Activated CD8-positive, alpha-beta memory T cell treated with anti-CD3 and anti-CD28 coated beads for 4 hours (primary cell): ENCODE data around the gene TM9SF3.
"Not testable (repeated sequence)": the region's sequence is repeated elsewhere in the genome, so short reads cannot be mapped to it uniquely, and the experiment has no call there.

Source experiments
- DNase-seq, 2 donors: peaks; one replicate each; pipeline ENCODE4 v3.0.0-alpha.2; 2020; ENCODE audit warnings: low read depth in 2 of 2

The TM9SF3 gene

GRCh38 chr10:96600337-96600736 lies 13.5 kb upstream of the TM9SF3 start:
- DNase-seq: no peak

GRCh38 chr10:96598846-96599245 lies 12.0 kb upstream of the TM9SF3 start:
- DNase-seq: no peak

GRCh38 chr10:96596422-96597407 lies 9.9 kb upstream of the TM9SF3 start:
- no peak for DNase-seq

DNA sequence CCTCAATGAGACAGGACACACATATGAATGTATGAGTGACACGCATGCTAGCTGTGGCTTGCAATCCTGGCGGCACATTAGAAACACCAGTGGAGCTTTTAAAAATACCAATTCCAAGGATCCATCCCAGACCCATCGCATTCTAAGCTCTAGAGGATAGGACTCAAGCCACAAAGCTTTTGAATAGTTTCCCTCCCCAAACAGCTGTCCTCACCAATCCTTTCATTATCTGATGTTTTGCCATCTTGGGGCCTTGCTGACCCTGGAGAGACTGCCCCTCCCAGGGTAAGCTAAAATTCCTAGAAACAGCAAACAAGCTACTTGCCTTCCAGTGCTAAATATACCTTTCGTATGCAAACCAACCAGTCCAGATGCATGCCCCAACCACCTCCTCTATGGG lies 8.9 kb upstream of the TM9SF3 start:
- DNase-seq: no peak

DNA sequence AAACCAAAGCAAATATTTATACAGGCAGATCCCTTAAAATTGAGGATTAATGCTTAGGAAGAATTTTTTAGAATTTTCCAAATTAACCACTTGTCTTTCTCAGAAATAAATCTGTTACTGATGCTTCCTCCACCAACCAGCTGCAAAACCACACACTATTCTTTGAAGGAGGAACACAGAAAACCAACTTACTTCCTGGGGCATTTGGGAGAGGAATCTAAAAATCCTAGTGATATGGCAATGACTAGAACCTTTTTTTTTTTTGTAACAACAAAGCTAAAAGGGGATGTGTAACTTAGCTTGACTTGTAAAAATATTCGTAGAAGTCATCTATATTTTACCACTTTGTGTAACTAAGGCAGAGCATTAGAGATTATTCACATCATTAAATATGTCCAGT lies 5.1 kb upstream of the TM9SF3 start:
- DNase-seq: no peak

DNA sequence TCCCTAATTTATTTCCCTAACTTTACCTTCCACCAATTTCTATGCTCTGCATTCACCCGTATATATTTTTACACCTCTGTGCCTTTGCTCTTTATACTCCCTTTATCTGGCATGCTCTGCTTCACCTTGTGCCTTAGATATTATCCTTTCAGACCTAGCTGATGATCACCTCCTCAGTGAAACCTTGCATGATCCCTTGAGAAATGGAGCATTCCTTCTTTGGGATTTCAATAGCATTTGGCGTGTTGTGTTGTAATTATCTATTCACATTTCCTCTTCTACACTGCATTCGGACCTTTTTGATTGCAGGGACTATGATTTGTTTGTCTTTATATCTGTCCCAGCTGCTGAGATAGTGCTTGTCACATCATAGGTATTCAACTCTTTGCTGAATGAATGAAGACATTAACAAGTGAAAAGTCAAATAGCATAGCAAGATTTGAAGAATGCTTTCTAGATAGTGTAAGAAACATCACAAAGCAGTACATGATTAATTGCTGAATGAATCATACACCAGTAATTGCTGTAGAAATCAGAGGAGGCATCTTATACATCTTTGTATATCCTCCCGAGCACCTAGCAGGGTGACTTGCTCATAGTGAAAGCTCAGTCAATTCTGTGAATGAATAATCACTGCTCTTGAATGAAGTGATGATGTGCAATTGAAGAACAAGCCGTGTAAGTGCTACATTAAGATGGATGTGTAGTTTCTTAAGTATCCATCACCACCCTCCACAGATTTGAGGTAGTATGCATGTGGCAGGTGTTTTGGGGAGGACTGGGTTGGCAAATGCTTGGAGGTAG lies 2.0 kb upstream of the TM9SF3 start:
- no peak for DNase-seq

DNA sequence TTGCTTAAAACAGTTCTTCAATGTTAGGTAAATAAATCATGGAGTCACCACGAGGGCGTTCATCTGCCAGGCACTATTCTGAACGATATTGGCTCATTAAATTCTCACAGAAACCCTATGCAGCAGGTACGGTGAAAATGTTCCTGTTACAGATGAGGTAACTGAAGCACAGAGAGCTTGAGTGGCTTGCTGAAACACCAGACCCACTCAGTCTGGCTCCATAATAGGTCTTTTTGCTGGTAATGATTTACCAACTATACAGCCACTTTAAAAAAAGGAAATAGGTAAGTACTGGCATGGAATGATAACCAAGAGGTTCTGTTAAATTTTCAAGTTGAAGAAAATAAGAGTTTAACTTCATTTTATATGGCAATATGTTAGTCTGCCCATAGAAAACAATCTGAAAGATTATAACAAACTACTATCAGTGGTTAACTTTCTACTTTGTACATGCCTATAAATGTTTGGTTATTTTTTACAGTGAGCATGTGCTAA lies 1.3 kb upstream of the TM9SF3 start:
- no peak for DNase-seq

- DNase-seq: peak in 1 of 2 donors; percentile 35
Measured at GRCh38 chr10:96587264-96588059, 650 bp upstream of the TM9SF3 start.

DNA sequence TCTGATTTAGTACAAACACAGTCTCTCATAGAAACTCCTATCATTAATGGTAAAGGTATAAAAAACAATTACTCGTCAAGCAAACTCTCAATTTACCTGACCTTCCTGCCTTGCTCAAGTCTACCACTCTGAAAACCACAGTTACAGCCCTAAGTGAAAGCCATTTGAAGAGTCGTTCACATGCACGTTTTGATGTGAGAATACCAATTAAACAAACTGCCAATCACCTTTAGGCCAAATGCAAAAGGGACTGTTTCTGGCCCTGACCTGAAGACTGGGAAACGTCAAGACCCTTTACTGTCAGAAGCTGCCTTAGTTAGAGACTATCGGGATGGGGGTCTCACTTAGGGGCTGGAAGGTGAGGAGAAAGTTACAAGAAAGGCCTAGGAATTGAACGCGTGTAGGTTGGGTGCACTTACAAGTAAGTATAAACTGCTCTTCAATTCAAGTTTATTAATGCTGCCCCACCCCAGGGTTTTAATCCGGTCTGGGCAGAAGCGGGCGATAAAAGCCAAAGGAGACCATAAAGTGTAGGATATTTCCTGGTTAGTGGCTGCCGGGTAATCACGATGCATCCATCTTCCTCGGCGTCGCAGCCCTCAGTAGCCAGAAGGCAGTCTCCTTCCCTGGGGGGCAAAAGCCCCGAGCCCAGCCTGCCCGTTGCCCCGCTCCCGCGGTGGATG lies 935 bp downstream of the TM9SF3 start:
- no peak for DNase-seq

- DNase-seq: no peak
Measured at GRCh38 chr10:96584474-96584873, 2.3 kb downstream of the TM9SF3 start.

DNA sequence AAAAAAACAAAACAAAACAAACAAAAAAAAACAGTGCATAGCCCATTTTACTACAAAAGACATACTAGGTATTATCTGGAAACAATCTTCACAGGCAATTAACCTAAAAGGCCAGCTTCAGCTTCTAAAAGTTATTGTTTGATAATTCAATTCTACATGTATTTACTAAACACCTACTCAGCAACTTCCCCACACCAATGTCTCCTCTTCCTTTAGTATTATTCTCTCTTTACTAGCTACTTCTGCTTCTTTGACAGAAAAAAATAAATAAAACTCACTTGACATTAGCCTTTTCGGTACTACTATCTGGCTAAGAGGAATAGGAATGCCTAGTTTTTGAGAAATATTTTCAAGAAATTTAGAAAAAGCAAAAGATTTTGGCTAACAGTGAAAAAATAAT lies 2.8 kb downstream of the TM9SF3 start:
- DNase-seq: no peak

- DNase-seq: no peak
Measured at GRCh38 chr10:96579133-96579532, 7.7 kb downstream of the TM9SF3 start.

GRCh38 chr10:96578633-96579032 lies 8.2 kb downstream of the TM9SF3 start:
- no peak for DNase-seq

DNA sequence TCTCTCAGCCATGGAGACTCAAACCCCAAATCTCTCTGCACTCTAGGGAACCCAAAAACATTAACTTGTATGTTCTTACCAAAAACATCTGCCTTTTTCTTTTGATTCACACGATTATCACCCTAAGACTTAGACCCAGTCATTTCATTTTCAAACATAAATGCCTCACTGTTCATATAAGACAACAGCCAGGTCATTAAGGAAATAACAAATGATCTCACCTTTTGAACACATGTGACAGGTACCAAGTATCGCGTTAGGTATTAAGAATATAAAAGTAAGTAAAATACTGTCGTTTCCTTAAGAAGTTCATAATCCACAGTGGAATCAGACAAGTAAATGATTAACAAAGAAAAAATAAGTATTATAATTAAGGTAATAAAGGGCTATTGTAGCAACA lies 8.8 kb downstream of the TM9SF3 start:
- DNase-seq: no peak

DNA sequence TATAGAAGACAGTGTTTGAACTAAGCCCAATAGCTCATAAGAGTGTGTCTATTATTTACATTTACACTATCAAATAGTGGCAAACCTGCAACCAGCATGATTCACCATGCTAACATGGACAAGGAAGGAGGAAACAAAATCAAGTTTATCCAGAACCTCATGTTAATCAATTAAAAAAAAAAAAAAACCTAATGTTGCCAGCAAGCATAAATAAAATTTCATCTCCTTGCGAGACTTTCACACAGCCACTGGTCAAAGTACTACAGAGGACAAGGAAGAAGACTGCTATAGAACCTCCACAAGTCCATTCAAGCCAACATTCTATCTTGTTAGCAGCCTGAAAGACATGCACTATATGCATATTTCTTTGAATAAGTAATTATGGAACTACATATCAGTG lies 9.7 kb downstream of the TM9SF3 start:
- DNase-seq: no peak

- DNase-seq: no peak
Measured at GRCh38 chr10:96576277-96576980, 10.4 kb downstream of the TM9SF3 start.

GRCh38 chr10:96574564-96574963 lies 12.2 kb downstream of the TM9SF3 start:
- not testable (repeated sequence) for DNase-seq

GRCh38 chr10:96573036-96573435 lies 13.8 kb downstream of the TM9SF3 start:
- no peak for DNase-seq

DNA sequence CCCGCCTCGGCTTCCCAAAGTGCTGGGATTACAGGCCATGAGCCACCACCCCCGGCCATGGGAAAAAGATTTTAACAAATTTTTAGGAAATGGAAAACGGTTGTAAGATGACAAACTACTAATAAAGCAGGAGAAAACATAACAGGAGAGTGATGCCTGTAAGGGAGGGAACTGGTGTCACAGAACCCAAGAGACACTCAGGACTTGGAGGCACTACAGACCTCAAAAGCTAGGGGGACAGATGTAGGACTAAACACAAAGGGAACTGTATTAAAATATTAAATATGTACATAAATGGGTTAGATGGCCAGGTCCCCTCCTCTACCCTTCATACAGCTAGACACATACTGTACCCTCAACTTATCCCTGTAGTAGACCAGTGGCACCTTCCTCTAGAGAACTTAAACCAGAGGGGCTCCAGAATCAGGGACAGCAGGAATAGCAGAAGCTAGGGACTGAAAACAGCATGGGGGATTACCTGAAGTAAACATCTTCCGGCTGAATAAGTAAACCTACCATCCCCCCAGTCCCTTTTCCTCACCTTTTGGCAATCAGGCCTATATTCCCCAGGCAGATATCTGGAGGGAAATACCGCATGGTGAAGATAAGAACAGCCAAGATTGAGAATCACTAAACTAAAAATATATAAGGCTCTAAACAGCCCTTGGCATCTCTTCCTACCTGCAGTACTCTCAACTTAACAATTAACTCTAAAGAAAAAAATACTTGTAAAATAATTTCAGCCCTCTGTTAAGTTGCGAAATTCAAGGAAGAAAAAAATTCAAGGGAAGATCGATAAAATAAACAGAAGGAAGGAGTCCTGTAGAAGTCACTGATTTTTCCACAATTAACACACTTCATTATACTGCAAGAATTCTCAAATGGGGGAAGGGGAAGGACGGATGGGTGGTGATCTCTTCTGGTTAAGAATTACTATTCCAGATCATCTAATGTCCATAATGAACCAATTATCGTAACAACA lies 15.5 kb downstream of the TM9SF3 start:
- DNase-seq: no peak
